ENCODE results near the gene ZBTB5. TPM values are rescaled to one million over a fixed set of nuclear protein-coding genes. Genes with fewer than 3 reads are reported as not detected.

ZBTB5 gene
- total RNA-seq, 2 donors from 2014 or later: 12.5 to 19.4 TPM

- DNase-seq: no peak
- H3K9me3 Mint-ChIP-seq: no peaks in the 10 kb centered on the region
Observed at GRCh38 chr9:37410354-37410861, 54.8 kb downstream of the ZBTB5 start.

GRCh38 chr9:37408933-37409710 is 56.1 kb downstream of the ZBTB5 start:
- Mint-ChIP-seq H3K9me3 (no peaks in the 10 kb centered on the region), H3K27me3 (ENCODE audit: insufficient read depth) (no peaks in the 10 kb centered on the region), H3K4me3 (no peak overlapping the region), H3K27ac (no peak overlapping the region), H3K36me3 (ENCODE audit: low read depth) (no peaks in the 10 kb centered on the region), H3K4me1 (peaks cover 8% of the 10 kb centered on the region)
- no peak for TF ChIP-seq CTCF (conservative IDR thresholded peaks at IDR 0.05)
- no peak overlapping the region for H3K9ac ChIP-seq (ENCODE audit: extremely low read depth, low read length, poor library complexity, severe bottlenecking)
- WGBS, 2 experiments (ENCODE audit: insufficient coverage in 1 of 2, insufficient read length in 1 of 2): 86 to 87% methylated on average over 16 to 22 of the region's 22 CpGs
- no peak overlapping the region for H3K27ac ChIP-seq (ENCODE audit: low read depth, low read length)
- H3K4me1 ChIP-seq (ENCODE audit: control insufficient read depth, insufficient read depth, low read length): no peaks in the 10 kb centered on the region
- no peaks in the 10 kb centered on the region for H3K27me3 ChIP-seq (ENCODE audit: control insufficient read depth, insufficient read depth, low read length, poor library complexity, severe bottlenecking)
- H3K4me3 ChIP-seq (ENCODE audit: low read length): no peak overlapping the region
- H3K36me3 ChIP-seq (ENCODE audit: control insufficient read depth, insufficient read depth, low read length): no peaks in the 10 kb centered on the region
- DNase-seq: no peak
- H3K9me3 ChIP-seq (ENCODE audit: control insufficient read depth, low read length): no peaks in the 10 kb centered on the region

More at GRCh38 chr9:37410354-37410861, 54.8 kb downstream of the ZBTB5 start:
- H3K27me3 ChIP-seq (ENCODE audit: control insufficient read depth, insufficient read depth, low read length, poor library complexity, severe bottlenecking): no peaks in the 10 kb centered on the region
- no peak overlapping the region for H3K27ac Mint-ChIP-seq
- no peaks in the 10 kb centered on the region for H3K9me3 ChIP-seq (ENCODE audit: control insufficient read depth, low read length)
- peaks cover 15% of the 10 kb centered on the region for H3K4me1 Mint-ChIP-seq
- TF ChIP-seq CTCF (conservative IDR thresholded peaks at IDR 0.05): no peak
- H3K27ac ChIP-seq (ENCODE audit: low read depth, low read length): no peak overlapping the region
- no peak overlapping the region for H3K4me3 Mint-ChIP-seq
- 90 to 98% methylated on average over 5 to 9 of the region's 9 CpGs for WGBS, 2 experiments (ENCODE audit: insufficient coverage in 1 of 2, insufficient read length in 1 of 2)
- H3K36me3 ChIP-seq (ENCODE audit: control insufficient read depth, insufficient read depth, low read length): no peaks in the 10 kb centered on the region
- no peaks in the 10 kb centered on the region for H3K36me3 Mint-ChIP-seq (ENCODE audit: low read depth)
- H3K9ac ChIP-seq (ENCODE audit: extremely low read depth, low read length, poor library complexity, severe bottlenecking): no peak overlapping the region
- no peaks in the 10 kb centered on the region for H3K4me1 ChIP-seq (ENCODE audit: control insufficient read depth, insufficient read depth, low read length)
- H3K4me3 ChIP-seq (ENCODE audit: low read length): no peak overlapping the region
- peaks cover 4% of the 10 kb centered on the region for H3K27me3 Mint-ChIP-seq (ENCODE audit: insufficient read depth)

DNA sequence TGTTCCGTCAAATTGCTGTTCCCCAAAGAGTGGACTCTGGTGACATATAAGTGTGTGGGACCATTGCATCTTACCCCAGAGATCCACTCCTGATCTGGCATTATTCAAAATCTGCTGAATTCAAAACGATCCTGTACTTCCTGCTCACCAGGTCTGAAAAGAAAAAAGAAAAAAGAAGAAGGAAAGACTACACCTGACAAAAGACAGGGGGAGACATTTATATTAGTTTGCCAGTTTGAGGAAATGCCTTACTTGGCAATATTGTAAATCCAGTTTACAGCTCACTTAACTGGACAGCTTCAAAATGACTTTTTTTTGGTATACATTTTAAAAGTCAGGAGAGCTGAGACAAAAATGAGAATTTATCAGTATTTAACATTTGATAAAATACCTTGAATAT is 57.8 kb downstream of the ZBTB5 start:
- Histone ChIP-seq H3K9me3 (ENCODE audit: control insufficient read depth, low read length) (no peaks in the 10 kb centered on the region), H3K9ac (ENCODE audit: extremely low read depth, low read length, poor library complexity, severe bottlenecking) (no peak overlapping the region), H3K27me3 (ENCODE audit: control insufficient read depth, insufficient read depth, low read length, poor library complexity, severe bottlenecking) (no peaks in the 10 kb centered on the region), H3K27ac (ENCODE audit: low read depth, low read length) (no peak overlapping the region), H3K36me3 (ENCODE audit: control insufficient read depth, insufficient read depth, low read length) (no peaks in the 10 kb centered on the region), H3K4me1 (ENCODE audit: control insufficient read depth, insufficient read depth, low read length) (no peaks in the 10 kb centered on the region), H3K4me3 (ENCODE audit: low read length) (no peak overlapping the region)
- DNase-seq: no peak
- no peaks in the 10 kb centered on the region for H3K36me3 Mint-ChIP-seq (ENCODE audit: low read depth)
- H3K4me3 Mint-ChIP-seq: no peak overlapping the region
- peaks cover 4% of the 10 kb centered on the region for H3K4me1 Mint-ChIP-seq
- H3K9me3 Mint-ChIP-seq: no peaks in the 10 kb centered on the region
- H3K27me3 Mint-ChIP-seq (ENCODE audit: insufficient read depth): no peaks in the 10 kb centered on the region
- WGBS, 2 experiments (ENCODE audit: insufficient coverage in 1 of 2, insufficient read length in 1 of 2): 71 to 93% methylated on average over 2 of the region's 2 CpGs
- H3K27ac Mint-ChIP-seq: no peak overlapping the region
- peak; percentile 68 for TF ChIP-seq CTCF (conservative IDR thresholded peaks at IDR 0.05)

Data from endodermal cell (in vitro differentiated cells).